Esophagus muscularis mucosa (tissue), 3 donors: ENCODE measurements around the gene EEF1AKMT3.

Source experiments
- POLR2A ChIP-seq: fragments of 450-650 bp; IDR thresholded peaks from one replicate; pipeline ENCODE4 v1.6.1; 2017; ENCODE audit warnings: antibody characterized with exemption, moderate library complexity, mild to moderate bottlenecking, low read depth
- POLR2AphosphoS5 ChIP-seq, 2 donors: sonication (generic); formaldehyde crosslinking; IDR thresholded peaks; one replicate each; pipeline ENCODE4 v1.6.1; 2017; ENCODE audit warnings: antibody characterized with exemption in 2 of 2
- TF ChIP-seq, protein P1 (sequence below), 3 experiments: fragments of 200-600 bp in 2 of 3; fragments of 450-650 bp in 1 of 3; sonication (generic) in 2 of 3; IDR thresholded peaks; one replicate each; pipeline ENCODE4 v1.5.1; 2017 to 2019; ENCODE audit warnings: antibody characterized with exemption in 3 of 3, mild to moderate bottlenecking in 2 of 3, moderate library complexity in 1 of 3

DNA sequence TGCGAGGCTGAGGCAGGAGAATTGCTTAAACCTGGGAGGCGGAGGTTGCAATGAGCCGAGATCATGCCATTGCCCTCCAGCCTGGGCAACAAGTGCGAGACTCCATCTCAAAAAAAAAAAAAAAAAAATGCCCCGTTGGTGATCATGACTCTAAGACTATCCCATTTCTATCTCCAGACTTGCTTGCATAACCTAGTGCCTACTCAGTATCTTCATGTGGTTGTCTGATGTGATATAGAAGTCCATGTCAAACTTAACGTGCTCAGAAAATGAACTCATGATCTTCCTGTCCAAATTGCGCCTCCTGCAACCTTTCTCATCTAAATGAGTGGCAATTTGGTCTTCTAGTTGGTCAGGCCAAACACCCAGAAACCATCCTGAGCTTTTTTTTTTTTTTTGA, 5.5 kb downstream of the EEF1AKMT3 start:
- TF ChIP-seq, protein P1, sequence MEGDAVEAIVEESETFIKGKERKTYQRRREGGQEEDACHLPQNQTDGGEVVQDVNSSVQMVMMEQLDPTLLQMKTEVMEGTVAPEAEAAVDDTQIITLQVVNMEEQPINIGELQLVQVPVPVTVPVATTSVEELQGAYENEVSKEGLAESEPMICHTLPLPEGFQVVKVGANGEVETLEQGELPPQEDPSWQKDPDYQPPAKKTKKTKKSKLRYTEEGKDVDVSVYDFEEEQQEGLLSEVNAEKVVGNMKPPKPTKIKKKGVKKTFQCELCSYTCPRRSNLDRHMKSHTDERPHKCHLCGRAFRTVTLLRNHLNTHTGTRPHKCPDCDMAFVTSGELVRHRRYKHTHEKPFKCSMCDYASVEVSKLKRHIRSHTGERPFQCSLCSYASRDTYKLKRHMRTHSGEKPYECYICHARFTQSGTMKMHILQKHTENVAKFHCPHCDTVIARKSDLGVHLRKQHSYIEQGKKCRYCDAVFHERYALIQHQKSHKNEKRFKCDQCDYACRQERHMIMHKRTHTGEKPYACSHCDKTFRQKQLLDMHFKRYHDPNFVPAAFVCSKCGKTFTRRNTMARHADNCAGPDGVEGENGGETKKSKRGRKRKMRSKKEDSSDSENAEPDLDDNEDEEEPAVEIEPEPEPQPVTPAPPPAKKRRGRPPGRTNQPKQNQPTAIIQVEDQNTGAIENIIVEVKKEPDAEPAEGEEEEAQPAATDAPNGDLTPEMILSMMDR (IDR thresholded peaks at IDR 0.05) = no peak
- no peak for TF ChIP-seq POLR2A
- no peak for TF ChIP-seq POLR2AphosphoS5 (IDR thresholded peaks at IDR 0.05)
